Glutamatergic neuron (in vitro differentiated cells): ENCODE measurements around the gene HMGXB3. TPM values are rescaled to one million over a fixed set of nuclear protein-coding genes. Genes with fewer than 3 reads are reported as not detected.

Source experiments
- DNase-seq: peaks from one replicate; pipeline ENCODE4 v3.0.0; 2022
- H3K27ac Mint-ChIP-seq: one replicate; pipeline ENCODE4 v1.8.0; 2020; ENCODE audit warnings: mild to moderate bottlenecking, mixed read lengths, inconsistent platforms; ENCODE audit not compliant: unreplicated experiment
- H3K27me3 Mint-ChIP-seq: one replicate; pipeline ENCODE4 v1.8.0; 2020; ENCODE audit warnings: mild to moderate bottlenecking, moderate library complexity, mixed read lengths, inconsistent platforms; ENCODE audit not compliant: unreplicated experiment
- H3K36me3 Mint-ChIP-seq: one replicate; pipeline ENCODE4 v1.8.0; 2020; ENCODE audit warnings: mild to moderate bottlenecking, mixed read lengths, inconsistent platforms; ENCODE audit not compliant: unreplicated experiment
- H3K4me1 Mint-ChIP-seq: one replicate; pipeline ENCODE4 v1.8.0; 2020; ENCODE audit warnings: mild to moderate bottlenecking, low read depth, mixed read lengths, inconsistent platforms; ENCODE audit not compliant: unreplicated experiment
- H3K4me3 Mint-ChIP-seq: one replicate; pipeline ENCODE4 v1.8.0; 2020; ENCODE audit warnings: mild to moderate bottlenecking, mixed read lengths, inconsistent platforms; ENCODE audit not compliant: unreplicated experiment
- H3K9me3 Mint-ChIP-seq: one replicate; pipeline ENCODE4 v1.8.0; 2020; ENCODE audit warnings: mild to moderate bottlenecking, moderate library complexity, mixed read lengths, inconsistent platforms; ENCODE audit not compliant: unreplicated experiment
- total RNA-seq: library from RNA; stranded (reverse); fragmentation: NEBNext Ultra II Directional; extraction: Animal tissue kit (Norgen Biotek cat#: 25700); gene quantifications from one replicate; pipeline ENCODE4 v1.2.1, GENCODE V29; 2021; ENCODE audit not compliant: unreplicated experiment
- TF ChIP-seq, protein P1 (sequence below): fragments of 200-600 bp; sonication (generic); IDR thresholded peaks from one replicate; pipeline ENCODE4 v1.5.0; 2021; ENCODE audit not compliant: partially characterized antibody, unreplicated experiment

The HMGXB3 gene
- total RNA-seq, 1 donor from 2014 or later = 48.6 TPM

DNA sequence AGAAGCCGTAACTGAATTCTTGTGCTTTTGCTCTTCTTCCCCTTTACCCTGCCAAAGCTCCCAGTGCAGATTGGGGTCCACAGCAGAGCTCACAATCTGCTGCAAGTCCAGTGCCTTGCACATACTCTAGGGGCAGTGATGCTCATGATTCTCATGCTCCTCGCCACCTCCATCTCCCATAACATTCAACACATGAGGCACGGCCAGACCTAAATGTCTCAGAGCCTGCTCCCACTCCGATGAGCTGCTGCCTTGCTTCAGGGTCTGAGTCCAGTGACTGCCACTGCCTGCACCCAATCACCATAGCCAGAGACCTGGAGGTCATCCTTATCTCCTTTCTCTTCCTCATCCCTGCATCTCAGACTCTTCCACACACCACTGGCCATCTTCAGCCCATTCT is 75.3 kb downstream of the HMGXB3 start:
- DNase-seq = no peak
- peaks cover 4% of the 10 kb centered on the region for H3K36me3 Mint-ChIP-seq
- no peaks in the 10 kb centered on the region for H3K9me3 Mint-ChIP-seq
- TF ChIP-seq, protein P1, sequence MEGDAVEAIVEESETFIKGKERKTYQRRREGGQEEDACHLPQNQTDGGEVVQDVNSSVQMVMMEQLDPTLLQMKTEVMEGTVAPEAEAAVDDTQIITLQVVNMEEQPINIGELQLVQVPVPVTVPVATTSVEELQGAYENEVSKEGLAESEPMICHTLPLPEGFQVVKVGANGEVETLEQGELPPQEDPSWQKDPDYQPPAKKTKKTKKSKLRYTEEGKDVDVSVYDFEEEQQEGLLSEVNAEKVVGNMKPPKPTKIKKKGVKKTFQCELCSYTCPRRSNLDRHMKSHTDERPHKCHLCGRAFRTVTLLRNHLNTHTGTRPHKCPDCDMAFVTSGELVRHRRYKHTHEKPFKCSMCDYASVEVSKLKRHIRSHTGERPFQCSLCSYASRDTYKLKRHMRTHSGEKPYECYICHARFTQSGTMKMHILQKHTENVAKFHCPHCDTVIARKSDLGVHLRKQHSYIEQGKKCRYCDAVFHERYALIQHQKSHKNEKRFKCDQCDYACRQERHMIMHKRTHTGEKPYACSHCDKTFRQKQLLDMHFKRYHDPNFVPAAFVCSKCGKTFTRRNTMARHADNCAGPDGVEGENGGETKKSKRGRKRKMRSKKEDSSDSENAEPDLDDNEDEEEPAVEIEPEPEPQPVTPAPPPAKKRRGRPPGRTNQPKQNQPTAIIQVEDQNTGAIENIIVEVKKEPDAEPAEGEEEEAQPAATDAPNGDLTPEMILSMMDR = no peak
- no peak overlapping the region for H3K4me3 Mint-ChIP-seq
- peaks cover 3% of the 10 kb centered on the region for H3K27me3 Mint-ChIP-seq
- no peaks in the 10 kb centered on the region for H3K4me1 Mint-ChIP-seq
- H3K27ac Mint-ChIP-seq = no peak overlapping the region

DNA sequence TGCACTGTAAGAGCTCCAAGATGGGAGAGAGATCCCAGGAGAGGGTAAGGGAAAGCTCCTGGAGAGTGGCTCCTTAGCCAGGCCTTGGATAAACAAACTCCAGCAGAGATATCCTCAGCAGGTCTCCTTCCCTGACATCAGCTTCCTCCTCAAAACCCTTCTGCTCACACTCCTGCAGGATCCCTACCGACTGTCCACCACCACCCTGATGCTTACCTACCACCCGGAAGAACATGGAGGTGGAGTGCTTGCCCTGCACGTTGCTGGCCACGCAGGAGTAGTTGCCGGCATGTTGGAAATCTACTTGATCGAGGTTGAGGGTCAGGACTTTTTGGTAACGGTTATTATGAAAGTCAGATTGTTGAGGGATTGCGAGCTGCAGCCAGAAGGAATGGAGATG is 76.5 kb downstream of the HMGXB3 start:
- Mint-ChIP-seq H3K27ac (no peak overlapping the region), H3K27me3 (peaks cover 3% of the 10 kb centered on the region), H3K9me3 (peaks cover 2% of the 10 kb centered on the region), H3K4me1 (no peaks in the 10 kb centered on the region), H3K36me3 (peaks cover 4% of the 10 kb centered on the region), H3K4me3 (no peak overlapping the region)
- no peak for DNase-seq
- TF ChIP-seq, protein P1 = no peak

DNA sequence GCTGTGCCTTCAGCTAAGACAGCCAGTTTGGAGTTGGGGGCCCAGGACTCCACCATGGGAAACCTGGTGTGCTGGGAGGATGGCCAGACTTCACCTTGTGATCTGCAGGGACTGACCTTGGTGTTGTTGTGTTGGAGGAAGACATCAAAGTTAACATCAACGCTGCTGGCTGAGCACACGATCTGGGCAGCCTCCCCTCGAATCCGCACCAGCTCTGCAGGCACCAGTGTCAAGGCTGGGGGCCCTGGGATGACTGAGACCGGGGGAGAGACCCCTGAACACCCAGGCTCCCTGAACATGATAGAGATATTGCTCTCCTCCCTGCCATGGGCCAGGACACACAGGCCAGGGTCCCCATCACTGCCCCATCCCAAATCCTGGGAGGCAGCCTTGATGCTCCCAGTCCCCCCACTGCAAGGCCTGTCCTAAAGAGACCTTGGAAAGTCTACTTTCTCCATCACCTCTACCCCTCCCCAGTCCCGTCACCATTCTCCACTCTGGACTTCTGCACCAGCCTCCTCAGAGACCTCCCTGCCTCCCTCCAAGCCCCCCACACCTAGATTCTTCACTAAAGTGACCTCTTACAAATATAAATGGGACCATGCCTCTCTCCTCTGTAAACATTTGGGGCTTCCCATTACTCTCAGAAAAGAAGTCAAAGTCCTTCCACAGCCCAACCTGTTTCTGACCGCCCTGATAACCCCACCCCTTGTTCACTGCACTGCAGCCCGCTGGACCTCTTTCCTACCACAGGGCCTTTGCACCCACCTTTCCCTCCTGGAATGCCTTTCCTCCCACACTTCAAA is 77.7 kb downstream of the HMGXB3 start:
- TF ChIP-seq, protein P1 = no peak
- Mint-ChIP-seq H3K27ac (no peak overlapping the region), H3K4me3 (no peak overlapping the region)

DNA sequence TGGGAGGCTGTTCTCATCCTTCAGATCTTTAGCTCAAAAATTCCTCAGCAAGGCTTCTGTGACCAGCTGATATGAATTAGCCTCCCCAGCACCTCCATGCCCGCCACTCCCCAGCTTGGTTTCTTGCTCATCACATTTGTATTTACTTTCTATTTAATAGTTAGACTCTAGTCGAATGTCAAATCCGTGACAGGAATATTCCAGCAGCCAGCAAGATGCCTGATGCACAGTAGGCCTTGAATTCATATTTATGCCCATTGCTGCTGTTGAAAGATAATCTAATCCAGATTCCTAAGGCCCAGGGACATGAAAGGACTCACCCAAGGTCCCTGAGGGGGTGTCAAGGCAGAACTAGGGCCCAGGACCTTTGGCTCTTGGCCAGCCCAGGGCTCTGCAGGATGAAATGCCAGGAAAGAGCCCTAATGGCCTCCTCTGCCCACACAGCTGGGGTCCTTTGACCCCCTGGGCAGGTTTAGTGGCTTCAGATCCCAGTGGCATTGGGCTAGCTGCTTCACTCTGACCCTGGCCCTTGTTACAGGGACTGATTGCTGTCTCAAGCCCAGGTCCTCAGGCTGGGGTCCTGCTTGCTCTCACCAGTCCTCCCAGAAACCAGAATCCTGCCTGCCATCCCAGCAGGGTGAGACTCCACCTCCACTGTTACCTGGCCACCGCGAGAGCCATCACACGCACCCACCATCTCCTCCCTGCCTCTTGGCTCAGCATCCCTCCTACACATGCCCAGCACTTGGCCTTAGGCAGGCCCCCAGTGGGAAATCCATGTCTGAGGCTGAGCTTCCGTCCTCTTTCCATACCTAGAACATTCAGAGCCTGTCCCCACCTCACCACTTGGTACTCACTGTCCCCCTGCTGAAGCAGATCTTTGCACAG is 78.5 kb downstream of the HMGXB3 start:
- no peak overlapping the region for H3K4me3 Mint-ChIP-seq
- DNase-seq = no peak
- no peak overlapping the region for H3K27ac Mint-ChIP-seq
- no peaks in the 10 kb centered on the region for H3K4me1 Mint-ChIP-seq
- H3K36me3 Mint-ChIP-seq = no peaks in the 10 kb centered on the region
- H3K27me3 Mint-ChIP-seq = peaks cover 3% of the 10 kb centered on the region
- TF ChIP-seq, protein P1 = no peak
- H3K9me3 Mint-ChIP-seq = peaks cover 2% of the 10 kb centered on the region

More for the DNA sequence above, 77.7 kb downstream of the HMGXB3 start:
- H3K4me1 Mint-ChIP-seq = no peaks in the 10 kb centered on the region
- H3K27me3 Mint-ChIP-seq = peaks cover 3% of the 10 kb centered on the region
- H3K9me3 Mint-ChIP-seq = peaks cover 2% of the 10 kb centered on the region
- no peak for DNase-seq
- H3K36me3 Mint-ChIP-seq = no peaks in the 10 kb centered on the region
